Right renal cortex interstitium (tissue), 3 donors: ENCODE measurements around the gene PREX1. TPM values are rescaled to one million over a fixed set of nuclear protein-coding genes. Genes with fewer than 3 reads are reported as not detected.

Source experiments
- DNase-seq, 3 donors: peaks; one replicate each; pipeline ENCODE4 v3.0.0-alpha.2; 2013; ENCODE audit warnings: low read depth in 3 of 3, low spot score in 2 of 3
- polyA plus RNA-seq, 3 donors: library from polyadenylated mRNA; unstranded; fragments of 120-200 nt; gene quantifications; one replicate each; pipeline ENCODE4 v1.2.1, GENCODE V29; 2013; ENCODE audit not compliant: insufficient read length in 3 of 3

Gene PREX1
- polyA plus RNA-seq, 3 donors: 12.8 to 15.3 (median 13.9) TPM

DNA sequence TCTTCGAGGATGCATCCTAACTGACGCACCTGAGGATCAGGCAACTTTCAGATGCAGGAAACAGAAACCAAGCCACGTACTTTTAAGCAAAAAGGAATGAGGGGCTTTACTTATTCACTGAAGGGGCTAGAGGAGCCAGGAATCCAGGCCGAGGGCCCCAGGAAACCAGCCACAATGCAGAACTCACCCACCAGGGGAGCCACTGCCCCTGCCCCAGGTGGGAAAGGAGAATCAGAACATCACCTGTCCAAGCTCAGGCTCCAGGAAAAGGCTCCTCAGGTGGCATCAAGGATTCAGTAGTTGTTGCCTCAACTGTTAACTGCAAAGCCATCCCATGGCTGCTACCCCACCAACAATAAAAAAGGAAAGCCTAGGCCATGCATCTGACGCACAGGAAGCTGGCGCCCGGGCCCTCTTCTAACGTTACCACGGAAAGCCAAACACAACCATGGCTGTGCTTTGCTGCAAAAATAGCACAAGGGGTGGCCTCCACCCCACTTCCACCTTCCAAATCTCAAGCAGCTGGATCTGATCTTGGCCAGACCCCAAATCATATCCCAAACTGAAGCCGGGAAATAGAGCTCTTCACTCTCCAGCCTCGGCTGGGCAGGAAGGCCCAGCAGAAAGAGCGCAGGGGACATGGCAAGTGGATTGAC lies 121.0 kb downstream of the PREX1 start:
- no peak for DNase-seq

DNA sequence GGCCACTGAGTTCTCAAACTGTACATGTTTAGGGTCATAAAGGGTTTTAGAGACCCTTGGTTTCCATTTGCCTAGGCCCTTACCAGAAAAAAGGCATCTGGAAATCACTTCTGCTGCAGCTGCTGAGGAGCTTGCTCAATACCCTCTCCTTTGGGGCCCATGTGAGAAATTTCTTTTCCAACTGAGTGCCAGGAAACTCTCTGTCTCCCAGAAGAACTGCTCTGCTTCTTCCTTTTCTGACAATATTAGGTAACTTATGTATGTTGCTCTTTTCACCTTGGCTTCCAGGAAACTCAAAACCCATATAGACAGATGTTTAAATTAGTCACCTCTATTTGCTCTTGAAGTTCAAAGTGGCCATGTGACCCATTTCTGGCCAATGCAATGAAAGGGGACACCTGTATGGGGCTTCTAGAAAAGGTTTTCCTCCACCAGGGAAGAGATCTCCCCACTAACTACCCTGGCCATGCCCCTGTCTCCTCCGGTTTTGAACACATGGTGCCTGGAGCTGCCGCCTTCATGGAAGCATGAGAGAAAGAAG lies 121.6 kb downstream of the PREX1 start:
- no peak for DNase-seq

DNA sequence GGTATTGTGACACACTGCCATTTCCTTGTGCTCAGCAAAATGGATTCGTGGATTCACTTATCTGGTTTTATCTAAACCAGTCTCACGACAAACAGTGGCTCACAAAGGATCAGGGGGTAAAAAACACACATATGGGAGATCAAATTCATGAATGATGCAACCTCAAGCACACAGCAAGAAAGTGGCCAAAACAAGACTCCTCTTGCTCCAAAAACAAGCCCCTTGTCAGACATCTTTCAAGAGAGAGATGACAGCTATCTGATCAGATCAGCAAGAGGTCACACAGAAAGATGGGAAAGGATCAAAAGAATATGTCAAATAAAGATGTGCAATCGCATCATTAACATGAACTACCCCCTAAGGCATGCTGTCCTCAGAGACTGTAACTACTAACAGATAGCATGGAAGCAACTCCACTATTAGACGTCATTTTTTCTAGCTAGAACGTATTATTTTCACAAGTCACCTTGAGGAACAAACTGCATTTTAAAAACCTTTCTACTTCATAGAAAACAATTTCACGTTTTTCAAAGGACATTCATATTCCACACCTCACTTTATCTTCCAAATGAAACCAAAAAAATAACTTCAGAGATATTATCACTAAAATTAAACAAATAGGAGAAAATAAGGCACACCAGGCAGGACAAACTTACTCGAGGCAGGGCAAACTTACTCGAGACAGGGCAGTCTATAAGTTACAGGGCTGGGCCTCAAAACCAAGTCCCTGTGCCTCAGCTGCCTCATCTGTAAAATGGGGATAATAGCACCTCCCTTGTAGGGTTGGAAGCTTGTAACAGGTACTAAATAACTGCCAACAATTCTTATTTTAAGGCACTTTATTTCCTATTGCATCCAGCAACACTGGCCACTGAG lies 122.3 kb downstream of the PREX1 start:
- no peak for DNase-seq

DNA sequence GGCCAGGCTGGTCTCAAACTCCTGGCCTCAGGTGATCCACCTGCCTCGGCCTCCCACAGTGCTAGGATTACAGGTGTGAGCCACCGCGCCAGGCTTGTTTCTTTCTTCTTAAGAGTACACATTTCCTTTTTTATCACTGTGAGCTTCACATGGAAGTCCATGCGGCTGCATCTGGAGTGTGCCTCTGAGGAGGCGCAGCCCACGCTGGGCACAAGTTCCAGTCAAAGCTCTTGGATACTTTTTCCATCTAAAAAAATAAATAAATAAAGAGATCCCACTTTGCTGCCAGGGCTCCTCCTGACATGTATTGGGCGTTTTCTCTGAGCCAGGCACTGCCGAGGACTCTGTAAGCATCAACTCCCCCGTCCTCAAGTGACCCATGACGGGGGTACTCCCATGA lies 123.0 kb downstream of the PREX1 start:
- no peak for DNase-seq

DNA sequence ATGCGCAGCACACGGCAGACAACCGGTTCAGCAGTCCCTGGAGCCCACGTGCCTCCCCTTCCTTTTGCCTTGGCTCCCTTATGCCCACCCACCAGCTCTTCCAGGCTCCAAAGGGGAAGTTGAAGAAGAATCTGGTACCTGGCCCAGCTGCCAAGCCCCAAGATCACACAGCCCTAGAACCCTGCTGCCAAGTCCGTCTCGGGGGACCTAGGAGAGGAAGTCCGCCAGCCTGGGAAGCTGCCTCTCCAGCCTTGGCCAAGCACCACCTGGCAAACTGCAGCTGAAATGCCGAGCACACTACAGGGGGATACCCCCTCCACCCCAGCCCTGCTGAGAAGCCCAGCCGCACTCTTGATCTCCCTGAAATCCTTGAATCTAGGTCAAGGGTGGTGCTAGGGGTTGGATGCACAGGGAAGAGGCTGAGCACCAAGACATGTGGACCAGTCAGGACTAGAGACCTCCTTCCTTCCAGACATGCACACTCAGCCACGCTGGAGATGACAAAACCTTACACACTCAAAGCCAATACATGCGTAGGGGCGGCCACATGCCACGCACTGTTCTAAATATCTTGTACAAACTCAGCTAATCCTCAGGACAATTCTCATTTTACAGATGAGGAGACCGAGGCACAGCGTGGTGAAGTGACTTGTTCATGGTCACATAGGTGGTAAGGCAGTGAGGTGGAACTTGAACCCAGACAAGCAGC lies 124.1 kb downstream of the PREX1 start:
- no peak for DNase-seq

DNA sequence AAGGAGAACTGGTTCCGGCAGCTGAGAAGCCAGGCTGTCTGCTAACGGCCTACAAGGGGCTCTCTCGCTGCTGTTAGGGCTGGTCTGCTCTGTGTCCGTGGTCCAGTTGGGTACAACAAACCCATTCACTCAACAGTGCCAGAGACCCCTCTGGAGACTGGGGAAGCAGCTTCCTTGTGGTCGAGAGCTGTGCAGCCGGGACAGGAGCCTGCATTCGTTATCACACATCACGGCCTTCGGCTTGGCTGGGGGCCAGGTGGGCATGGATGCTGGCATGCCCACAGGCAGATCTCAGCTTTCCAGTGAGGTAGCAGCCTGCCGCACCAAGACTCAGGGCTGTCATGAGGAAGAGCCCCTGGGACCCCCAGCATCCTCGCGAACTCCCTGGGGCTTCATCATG lies 124.7 kb downstream of the PREX1 start:
- DNase-seq: no peak

DNA sequence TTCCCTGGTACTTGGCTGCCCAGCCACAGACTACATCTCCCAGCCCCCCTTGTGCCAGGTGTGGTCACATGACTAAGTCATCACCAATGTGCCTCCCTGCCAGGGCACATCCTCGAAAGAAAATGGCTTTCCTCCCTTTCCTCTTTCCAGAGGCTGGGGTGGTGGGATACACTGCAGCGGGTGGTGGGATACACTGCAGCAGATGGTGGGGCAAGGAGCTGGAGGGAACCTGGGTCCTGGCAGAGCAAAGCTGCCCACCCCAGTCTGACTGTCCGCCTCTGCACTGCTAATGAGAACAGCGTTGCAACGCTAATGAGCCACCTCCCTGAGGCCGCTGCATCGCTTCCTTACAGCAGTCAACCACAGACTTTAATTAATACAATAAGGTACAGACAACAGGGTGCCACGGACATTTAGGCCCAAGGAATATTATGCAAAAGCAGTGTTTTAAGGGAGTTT lies 125.3 kb downstream of the PREX1 start:
- no peak for DNase-seq

DNA sequence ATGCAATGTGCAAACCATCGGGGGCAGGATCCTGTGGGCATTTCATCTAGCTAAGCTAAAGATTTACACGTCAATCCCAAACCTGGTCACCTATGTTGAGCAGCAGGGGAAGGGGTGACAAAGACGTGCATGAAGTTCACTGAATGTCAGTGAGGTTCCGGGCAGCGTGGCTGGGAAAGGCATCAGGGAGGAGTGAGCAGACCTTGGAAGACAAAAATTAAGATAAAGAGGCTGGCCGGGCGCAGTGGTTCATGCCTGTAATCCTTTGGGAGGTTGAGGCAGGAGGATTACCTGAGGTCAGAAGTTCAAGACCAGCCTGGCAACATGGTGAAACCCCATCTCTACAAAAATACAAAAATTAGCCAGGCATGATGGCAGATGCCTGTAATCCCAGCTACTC lies 126.1 kb downstream of the PREX1 start:
- no peak for DNase-seq

DNA sequence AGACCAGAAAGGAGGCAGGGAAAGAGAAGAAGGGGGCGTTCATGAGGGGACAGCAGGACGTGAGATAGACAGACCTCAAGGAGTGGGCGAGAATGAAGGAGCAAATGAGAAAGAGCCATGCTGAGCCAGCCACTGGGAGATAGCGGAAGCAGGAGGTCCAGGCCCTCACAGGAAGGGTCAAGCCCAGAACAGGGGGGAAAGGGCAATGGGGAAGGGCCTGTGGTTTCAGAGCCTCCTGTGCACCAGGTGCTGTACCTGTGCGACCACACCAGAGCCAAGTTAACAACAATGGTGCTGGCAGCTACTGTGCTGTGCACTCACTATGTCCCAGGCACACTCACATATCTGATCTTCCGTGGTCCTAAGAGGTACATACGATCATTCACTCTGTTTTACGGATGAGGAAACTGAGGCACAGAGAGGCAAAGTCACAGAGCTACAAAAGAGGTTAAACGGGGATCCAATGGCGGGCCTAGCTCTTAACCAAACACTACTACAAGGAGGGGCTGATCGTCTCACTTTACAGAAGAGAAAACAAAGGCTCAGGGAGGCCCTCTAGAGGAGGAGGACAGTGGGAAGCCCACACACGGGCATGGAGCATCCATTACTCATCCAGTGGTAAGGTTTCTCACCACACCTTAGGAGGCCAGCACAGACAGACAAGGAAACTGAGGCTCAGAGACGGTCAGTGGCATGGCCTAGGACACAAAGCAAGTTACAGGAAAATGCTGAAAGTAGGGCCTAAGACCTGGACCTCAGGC lies 129.1 kb downstream of the PREX1 start:
- no peak for DNase-seq

DNA sequence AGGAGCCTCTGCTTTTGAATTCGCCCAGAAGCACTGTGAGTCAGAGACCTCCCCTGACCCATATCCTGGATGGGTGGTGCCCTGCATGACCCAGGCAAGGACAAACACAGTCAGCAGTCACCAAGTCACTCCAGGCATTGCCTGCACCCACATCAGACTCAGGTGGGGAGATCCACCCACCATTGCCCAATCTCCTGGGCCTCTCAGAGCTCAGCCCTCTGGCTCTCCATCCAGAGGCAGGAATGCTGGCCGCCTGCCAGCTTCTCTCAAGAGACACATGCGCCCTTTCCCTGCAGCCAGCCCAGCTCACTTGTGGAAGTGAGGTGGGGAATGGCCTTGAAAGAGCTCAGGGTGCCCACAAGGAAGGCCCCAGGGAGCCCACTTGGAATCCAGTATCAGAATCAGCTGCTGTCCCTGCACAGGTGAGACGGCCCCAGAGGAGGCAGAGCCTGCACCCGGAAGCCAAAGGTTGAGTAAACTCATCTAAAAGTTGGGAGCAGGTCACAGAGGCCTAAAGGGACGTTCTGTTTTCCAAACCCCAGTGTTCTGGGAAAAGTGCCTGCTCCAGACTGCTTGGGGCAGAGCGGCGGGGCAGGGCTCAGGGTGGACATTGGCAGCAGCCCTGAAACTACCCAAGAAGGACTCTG lies 129.8 kb downstream of the PREX1 start:
- DNase-seq: no peak

DNA sequence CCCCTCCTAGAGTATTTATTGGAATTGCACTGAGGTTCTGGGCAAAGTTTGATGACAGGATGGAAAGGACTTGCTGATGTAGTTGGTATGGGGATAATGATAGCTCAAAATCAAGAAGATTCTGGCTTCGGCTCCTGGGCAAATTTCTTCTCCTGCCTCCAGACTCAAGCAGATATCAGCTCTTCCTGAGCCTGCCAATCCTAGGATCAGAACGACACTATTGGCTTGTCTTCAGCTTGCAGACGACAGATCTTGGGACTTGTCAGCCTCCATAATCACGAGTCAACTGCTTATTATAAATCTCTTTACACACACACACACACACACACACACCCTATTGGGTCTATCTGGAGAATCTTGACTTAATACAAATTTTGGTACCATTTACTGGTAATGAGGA lies 131.1 kb downstream of the PREX1 start:
- no peak for DNase-seq

DNA sequence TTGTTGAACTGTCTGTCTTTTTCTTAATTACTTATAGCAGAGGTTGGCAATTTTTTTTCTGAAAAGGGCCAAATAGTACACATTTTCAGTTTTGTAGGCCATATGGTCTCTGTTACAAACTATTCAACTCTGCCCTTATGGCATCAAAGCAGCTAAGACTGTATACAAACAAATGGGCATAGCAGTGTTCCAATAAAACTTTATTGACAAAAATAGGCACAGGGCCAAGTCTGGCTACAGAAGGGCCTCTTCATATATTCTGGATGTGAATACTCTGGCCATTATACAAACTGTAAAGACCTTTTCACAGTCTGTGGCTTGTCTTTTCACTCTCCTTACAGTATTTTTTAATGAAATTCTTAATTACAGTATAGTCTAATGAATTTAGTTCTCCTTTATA lies 132.1 kb downstream of the PREX1 start:
- no peak for DNase-seq

DNA sequence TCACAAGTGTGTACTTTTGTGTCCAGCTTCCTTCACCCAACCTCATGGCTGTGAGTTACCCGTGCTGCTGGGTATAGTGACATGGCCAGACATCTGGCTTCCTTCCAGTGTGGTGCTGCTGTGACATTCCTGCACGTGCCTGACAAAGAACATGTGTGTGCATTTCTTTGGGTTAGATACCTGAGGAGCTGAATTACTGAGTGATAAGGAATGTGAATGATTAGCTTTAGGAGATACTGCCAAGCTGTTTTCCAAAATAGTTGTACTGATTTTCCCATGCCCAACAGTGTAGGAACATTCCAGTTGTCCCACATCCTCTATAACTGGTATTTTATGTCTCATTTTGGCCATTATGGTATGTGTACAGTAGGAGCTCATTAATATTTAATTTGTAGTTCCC lies 132.5 kb downstream of the PREX1 start:
- no peak for DNase-seq

DNA sequence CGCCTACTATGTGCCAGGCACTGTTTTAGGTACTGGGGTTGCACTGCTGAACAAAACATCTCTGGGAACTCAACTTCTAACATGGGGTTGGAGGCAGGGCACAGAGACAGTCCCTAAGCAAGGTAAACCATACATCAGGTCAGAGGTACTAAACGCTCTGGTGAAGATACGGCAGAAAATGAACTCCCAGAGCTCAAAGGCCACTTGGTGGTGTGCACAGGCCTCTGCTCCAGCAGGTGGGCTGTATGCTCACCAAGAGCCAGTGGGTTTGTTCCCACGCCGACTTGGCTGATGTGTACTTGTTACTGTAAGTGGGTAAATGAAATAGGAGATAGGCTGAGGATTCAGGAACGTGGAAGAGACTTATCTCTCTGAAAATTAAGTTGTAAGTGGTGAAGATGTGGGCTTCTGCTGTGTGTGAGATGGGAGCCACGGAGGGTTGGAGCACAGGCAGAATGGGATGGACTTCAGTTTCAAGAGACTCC lies 133.4 kb downstream of the PREX1 start:
- DNase-seq: no peak

DNA sequence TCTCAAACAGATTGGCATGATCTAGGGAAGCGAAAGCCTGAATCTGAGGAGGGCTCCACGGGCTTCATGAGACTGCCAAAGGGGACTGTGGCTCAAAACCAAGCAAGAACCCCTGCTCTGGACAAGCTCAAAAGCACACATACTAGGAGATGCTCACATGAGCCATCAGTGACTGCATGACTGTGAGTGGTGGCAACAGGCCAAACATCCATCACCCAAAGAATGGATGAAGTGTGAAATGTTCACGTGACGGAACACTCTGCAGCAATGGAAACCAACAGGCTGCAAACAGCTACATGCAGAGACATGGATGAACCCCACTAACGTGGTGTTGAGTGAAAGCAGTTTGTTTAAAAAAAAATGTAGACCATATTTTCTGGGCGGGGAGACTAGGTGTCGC lies 136.3 kb downstream of the PREX1 start:
- no peak for DNase-seq

DNA sequence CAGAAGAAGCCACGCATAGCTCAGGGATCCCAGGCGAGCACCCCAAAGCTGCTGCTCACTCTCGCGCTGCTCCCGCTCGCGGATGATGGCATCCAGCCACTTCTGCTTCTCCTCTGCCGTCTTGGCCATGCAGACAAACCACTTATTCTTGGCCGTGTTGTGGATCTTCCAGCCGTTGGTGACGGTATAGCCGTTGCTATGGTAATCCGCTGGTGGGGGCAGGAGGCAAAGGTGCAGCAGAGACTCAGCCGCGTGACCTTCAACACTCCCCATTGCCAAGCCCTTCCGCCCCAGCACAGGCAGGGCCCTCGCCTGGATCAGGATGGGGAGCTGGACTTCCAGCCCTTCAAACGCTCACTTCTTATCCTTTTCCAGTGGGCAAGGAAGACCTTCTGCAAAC lies 136.9 kb downstream of the PREX1 start:
- DNase-seq: no peak

DNA sequence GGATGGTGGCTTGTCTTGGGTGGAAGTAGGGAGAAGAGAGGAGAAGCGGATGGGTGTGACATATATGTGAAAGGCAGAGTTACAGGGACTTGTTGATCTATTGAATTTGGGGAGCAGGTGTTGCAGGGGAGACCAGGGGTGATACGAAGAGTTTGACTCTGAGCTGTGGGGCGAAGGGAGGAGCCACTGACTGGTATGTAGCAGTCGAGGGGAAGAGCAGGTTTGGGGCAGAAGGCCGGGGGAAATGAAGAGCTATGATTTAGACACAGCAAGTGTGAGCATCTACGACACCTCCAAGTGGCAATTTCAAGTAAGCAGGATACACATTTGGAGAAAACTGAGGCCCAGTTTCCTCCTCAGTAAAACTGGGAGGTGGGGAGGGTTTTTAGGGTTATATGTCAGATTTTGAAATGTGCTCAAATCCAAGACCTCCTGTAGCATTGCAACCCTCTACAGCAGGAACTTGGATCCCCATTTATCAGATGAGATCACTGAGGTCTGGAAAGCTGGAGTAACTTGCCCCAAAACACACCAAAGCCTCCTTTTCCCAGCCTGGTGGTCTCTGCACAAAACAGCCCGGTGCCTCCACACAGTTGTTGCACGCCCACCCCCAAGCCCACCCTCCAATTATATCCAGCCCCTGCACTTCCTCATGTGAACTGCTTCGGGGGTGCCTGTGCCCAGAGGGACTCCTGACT lies 137.8 kb downstream of the PREX1 start:
- DNase-seq: no peak

DNA sequence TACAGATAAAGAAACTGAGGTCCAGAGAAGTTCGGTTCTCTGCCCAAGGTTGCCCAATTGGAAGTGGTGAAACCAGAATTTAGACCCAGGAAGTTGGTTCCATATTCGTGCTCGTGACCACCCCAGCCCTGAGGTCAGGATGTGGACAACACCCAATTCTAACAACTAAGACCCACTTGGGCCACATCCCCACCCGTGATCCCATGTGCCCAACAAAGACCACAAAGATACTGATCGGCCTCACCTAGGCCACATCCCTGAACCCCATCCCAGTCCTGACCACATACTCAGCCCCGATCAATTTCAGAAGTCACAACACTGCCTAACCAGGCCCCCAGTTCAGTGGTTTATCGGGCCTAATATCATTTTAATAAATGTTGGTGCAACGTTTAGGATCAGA lies 138.4 kb downstream of the PREX1 start:
- no peak for DNase-seq

DNA sequence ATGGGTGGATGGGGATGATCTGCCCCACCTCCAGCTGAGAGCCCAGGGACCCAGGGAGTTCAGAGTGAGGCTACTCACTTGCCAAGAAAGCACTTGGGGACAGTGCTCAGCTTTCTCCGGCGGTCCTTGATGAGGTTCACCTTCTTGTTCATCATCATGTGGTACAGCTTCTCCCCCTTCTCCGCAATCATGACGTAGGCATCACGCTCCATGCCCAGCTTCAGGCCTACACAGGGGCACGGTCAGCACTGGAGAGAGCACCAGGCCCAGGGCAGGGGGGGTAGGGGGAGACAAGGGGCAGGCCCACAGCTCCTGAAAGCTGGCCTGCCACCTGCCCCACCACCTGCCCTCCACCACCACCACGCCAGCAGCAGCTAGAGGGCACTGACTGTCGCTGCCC lies 139.2 kb downstream of the PREX1 start:
- no peak for DNase-seq
